ENCODE results near the gene NYAP2.

The NYAP2 gene

DNA sequence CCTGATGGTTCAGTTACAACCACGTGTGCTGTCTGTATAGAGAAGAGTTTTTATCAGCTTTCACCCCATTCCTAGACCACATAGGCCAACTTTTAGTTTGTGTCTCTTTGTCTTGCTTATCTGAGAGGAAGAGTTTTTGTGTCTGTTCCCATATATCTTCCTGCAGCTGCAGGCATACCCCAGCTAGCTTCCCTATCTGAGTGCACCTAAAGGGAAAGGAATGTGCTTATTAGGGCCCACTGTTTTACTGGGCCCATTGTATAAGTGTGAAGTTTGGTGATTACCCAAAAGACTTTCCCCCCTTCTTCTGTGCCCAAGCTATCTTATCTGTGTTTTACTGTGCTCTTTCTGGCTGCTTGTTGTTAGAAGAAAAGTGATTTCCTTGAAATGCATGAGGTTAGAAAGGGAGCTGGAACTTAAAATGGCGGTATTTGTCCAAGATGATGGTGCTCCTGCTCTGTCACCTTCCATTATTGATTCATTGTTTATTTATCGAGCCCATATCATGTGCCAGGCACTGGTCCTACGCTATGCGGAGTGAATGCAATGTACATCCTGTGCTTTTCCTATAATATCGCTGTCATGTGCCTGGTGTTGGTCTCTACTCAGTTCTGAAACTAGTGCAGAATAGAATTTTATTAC lies 57.2 kb downstream of the NYAP2 start:
- Histone ChIP-seq H3K9me3 (ENCODE audit: control insufficient read depth, insufficient read depth, low read length) (no peaks in the 10 kb centered on the region), H3K36me3 (ENCODE audit: insufficient read depth, low read length) (no peaks in the 10 kb centered on the region), H3K4me1 (ENCODE audit: insufficient read depth, low read length) (0 out of 2 replicates have a peak, but pooled peaks cover 6% of the 10 kb centered on the region), H3K9ac (ENCODE audit: low read depth, low read length) (no peak overlapping the region)

DNA sequence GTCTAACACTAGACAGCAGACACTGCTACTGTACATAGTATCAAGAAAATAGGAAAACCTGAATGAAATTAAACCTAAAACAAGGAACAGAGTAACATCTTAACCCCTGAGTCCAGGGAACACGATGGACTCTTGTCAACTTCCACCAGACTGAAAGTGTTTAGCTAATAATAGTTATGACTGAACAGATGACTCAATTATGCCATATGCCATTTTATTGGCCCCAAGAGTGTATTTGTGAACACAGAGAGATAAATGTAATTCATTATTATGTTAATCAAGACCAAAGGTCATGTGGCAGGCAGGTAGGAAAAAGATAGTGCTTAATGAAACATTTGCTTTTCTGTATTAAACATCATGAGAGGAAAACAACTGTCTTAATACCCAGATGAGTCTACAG lies 58.0 kb downstream of the NYAP2 start:
- Histone ChIP-seq H3K9me3 (ENCODE audit: control insufficient read depth, insufficient read depth, low read length) (no peaks in the 10 kb centered on the region), H3K36me3 (ENCODE audit: insufficient read depth, low read length) (no peaks in the 10 kb centered on the region), H3K9ac (ENCODE audit: low read depth, low read length) (no peak overlapping the region), H3K4me1 (ENCODE audit: insufficient read depth, low read length) (0 out of 2 replicates have a peak, but pooled peaks cover 6% of the 10 kb centered on the region)

DNA sequence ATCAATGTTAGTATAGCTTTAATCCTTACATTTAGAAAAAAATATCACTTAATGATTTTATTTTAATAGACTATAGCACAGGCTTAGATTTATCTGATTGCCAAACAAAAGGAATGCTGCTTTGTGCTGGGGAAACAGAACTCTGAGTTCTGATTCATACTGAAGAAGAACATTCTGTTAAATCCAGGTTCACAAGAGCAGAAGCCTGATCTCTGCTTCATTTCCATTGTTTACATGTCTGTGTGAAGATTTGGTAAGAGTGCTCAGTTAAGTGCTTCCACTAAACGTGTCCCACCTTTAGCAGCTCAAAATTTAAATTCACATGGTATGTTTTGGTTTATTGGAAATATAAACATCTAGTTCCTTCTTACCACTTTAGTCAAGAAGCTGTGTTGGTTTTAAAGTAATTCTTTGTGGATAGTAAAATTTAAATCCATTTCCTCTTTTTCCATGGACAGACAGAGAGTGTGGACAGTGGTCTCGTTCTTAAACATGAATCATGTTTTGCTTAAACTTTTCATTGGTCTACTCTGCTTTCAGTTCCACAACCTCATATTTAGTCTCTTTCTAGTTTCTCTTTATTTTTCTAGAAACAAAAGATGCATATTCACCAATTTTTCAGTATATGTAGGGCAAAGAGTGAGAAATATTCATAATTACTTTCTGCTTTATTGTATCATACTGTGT lies 59.1 kb downstream of the NYAP2 start:
- Histone ChIP-seq H3K4me1 (ENCODE audit: insufficient read depth, low read length) (0 out of 2 replicates have a peak, but pooled peaks cover 6% of the 10 kb centered on the region), H3K36me3 (ENCODE audit: insufficient read depth, low read length) (no peaks in the 10 kb centered on the region), H3K9ac (ENCODE audit: low read depth, low read length) (no peak overlapping the region), H3K9me3 (ENCODE audit: control insufficient read depth, insufficient read depth, low read length) (no peaks in the 10 kb centered on the region)

DNA sequence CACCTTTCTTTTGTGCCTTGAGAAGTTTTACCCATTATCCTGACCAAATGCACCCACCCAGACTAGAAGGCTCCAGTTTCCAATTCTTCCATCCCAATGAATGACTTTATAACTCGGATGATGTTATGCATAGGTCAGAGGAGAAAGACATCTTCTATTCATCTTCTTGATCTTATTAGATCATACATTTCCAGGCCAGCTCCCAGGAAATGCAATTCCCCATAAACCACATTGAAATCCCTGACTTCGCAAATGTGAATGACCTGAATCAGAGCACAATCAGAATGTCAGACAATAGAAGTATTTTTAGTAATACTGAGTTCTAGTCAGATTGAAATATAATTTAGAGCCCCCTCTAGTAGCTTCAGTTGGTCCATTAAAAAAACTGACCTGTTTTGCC lies 62.9 kb downstream of the NYAP2 start:
- no peak overlapping the region for H3K9ac ChIP-seq (ENCODE audit: low read depth, low read length)
- no peaks in the 10 kb centered on the region for H3K36me3 ChIP-seq (ENCODE audit: insufficient read depth, low read length)
- no peaks in the 10 kb centered on the region for H3K9me3 ChIP-seq (ENCODE audit: control insufficient read depth, insufficient read depth, low read length)
- H3K4me1 ChIP-seq (ENCODE audit: insufficient read depth, low read length), result peaks cover 8% of the 10 kb centered on the region; the same call in 1 of the 2 replicates

DNA sequence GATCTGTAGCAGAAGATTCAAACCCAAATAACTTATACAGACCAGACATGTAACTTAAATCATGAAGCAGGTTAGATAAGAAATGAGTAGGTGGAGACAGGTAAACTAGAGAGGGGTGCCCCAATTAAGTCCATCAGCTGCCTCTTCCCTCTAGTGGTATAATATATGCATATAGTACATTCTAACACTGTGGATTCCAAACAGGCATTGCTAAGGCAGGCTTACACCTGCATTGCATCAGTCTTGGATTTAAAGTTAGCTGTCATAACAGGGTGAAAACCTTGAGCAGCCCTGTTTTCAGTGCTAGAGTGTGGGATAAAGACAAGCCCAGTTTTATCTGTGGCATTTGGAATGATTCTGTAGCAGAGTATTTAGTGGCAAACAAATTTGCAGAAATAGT lies 63.4 kb downstream of the NYAP2 start:
- no peak overlapping the region for H3K9ac ChIP-seq (ENCODE audit: low read depth, low read length)
- no peaks in the 10 kb centered on the region for H3K9me3 ChIP-seq (ENCODE audit: control insufficient read depth, insufficient read depth, low read length)
- H3K4me1 ChIP-seq (ENCODE audit: insufficient read depth, low read length), result peaks cover 8% of the 10 kb centered on the region; the same call in 1 of the 2 replicates
- no peaks in the 10 kb centered on the region for H3K36me3 ChIP-seq (ENCODE audit: insufficient read depth, low read length)

DNA sequence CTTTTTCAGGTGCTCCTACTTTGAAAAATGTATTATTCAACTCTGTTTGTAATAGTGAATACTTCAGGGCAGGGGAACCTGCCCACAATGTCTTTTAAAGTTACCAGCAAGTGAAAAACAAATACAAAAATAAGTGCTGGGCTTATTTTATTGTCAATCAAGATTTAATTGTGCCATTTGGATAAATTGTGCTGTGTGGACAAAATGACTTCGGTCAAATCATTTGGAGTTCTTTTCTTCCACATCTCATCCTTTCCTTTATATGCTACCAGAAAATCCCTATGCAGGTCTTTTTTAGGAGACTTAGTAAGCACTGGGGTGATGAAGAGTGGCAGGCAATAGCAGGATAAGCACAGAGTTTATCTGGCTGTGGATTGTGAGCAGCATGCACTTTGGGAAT lies 63.9 kb downstream of the NYAP2 start:
- H3K36me3 ChIP-seq (ENCODE audit: insufficient read depth, low read length), result no peaks in the 10 kb centered on the region
- H3K9ac ChIP-seq (ENCODE audit: low read depth, low read length), result no peak overlapping the region
- no peaks in the 10 kb centered on the region for H3K9me3 ChIP-seq (ENCODE audit: control insufficient read depth, insufficient read depth, low read length)
- H3K4me1 ChIP-seq (ENCODE audit: insufficient read depth, low read length), result peaks cover 8% of the 10 kb centered on the region; the same call in 1 of the 2 replicates

DNA sequence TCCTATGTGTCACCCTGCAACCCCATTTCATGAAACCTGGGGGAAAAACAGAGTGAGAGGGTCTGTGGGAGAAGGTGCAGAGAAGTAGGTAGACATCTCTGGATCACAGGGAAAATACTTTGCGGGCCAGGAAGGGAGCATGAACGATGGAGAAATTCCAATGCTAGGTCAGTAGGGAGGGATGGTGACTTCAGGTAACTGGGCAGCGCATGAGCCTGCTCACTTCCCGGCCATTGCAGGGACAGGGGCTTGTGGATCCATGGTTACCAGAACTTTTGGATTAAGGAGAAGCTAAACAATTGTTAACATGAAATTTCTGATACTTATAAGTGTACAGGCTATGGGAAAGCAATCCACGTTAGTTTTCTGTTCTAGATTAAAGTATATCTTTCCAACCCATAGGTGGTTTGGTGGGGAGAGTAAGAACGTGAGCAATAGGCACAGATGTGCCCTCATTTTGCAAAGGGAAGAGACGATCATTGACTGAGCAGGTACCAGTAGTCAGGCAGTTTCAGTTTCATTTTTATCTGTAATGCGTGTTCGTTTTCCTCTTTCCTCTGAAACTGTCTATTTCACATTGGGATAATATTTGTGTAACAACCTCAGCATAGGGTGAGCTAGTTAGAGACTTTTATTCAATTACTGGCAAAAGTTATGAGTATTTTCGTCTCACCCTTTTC lies 65.0 kb downstream of the NYAP2 start:
- no peaks in the 10 kb centered on the region for H3K36me3 ChIP-seq (ENCODE audit: insufficient read depth, low read length)
- H3K9me3 ChIP-seq (ENCODE audit: control insufficient read depth, insufficient read depth, low read length), result no peaks in the 10 kb centered on the region
- H3K4me1 ChIP-seq (ENCODE audit: insufficient read depth, low read length), result peaks cover 8% of the 10 kb centered on the region; the same call in 1 of the 2 replicates
- H3K9ac ChIP-seq (ENCODE audit: low read depth, low read length), result no peak overlapping the region

DNA sequence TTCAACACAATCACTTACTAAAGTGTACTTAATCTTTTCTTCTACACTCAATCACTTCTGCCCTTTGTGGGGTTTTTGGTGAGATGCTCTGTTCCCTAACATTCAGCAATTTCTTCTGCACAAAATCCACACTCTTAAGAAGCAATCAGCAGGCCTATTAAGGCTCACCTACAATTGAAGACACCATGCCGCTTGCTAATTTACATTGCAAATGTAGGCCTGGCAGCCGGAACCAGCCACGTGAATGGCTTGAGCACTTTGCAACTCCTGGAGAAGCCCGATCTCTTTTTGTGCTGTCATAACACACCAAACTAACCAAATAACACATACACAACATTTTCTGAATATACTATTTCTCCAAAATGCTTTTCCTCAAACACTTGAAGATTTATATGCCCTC lies 66.3 kb downstream of the NYAP2 start:
- H3K36me3 ChIP-seq (ENCODE audit: insufficient read depth, low read length), result no peaks in the 10 kb centered on the region
- no peaks in the 10 kb centered on the region for H3K9me3 ChIP-seq (ENCODE audit: control insufficient read depth, insufficient read depth, low read length)
- peaks cover 8% of the 10 kb centered on the region; the same call in 1 of the 2 replicates for H3K4me1 ChIP-seq (ENCODE audit: insufficient read depth, low read length)
- H3K9ac ChIP-seq (ENCODE audit: low read depth, low read length), result no peak overlapping the region

DNA sequence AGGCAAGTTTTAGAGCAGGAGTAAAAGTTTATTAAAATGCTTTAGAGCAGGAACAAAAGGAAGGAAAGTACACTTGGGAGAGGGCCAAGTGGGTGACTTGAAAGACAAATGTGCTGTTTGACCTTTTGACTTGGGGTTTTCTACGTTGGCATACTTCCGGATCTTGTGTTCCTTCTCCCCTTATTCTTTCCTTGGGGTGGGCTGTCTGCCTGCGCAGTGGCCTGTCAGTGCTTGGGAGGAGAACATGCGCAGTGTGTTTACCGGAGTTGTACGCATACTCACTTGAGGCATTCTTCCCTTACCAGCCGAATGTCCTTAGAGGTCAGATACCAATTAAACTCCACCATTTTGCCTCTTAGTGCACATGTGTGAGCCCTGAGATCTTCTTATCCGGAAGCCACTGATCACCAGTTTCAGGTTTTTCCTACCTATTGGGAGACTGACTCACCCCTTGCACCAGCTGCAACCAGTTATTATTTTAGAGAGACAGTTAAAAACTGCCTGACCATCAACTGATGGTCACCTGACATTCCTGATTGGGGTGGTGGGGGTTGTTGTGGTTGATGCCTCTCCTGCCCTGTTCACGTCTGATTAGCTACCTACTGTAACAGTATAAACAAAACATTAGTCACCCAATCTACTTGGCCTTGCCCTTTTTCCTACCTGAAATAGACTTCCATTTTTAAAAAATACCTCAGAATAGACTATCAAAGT lies 67.5 kb downstream of the NYAP2 start:
- H3K36me3 ChIP-seq (ENCODE audit: insufficient read depth, low read length), result no peaks in the 10 kb centered on the region
- H3K4me1 ChIP-seq (ENCODE audit: insufficient read depth, low read length), result peaks cover 8% of the 10 kb centered on the region; the same call in 1 of the 2 replicates
- no peaks in the 10 kb centered on the region for H3K9me3 ChIP-seq (ENCODE audit: control insufficient read depth, insufficient read depth, low read length)
- no peak overlapping the region for H3K9ac ChIP-seq (ENCODE audit: low read depth, low read length)

DNA sequence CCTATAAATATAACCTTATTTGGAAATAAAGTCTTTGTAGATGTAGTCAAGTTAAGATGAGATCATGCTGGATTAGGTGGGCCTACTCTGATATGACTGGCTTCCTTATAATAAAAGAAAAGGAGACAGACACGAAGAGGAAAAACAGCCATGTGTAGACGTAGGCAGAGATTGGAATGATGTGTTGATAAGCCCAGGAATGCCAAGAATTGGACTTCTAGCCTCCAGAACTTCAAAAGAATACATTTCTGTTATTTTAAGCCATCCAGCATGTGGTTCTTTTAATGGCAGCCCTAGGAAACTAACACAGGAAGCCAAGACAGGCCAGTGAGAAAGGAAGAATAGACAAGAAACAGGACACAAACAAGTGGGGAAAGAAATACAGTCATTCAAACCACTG lies 68.6 kb downstream of the NYAP2 start:
- Histone ChIP-seq H3K4me1 (ENCODE audit: insufficient read depth, low read length) (peaks cover 8% of the 10 kb centered on the region; the same call in 1 of the 2 replicates), H3K9ac (ENCODE audit: low read depth, low read length) (no peak overlapping the region), H3K9me3 (ENCODE audit: control insufficient read depth, insufficient read depth, low read length) (no peaks in the 10 kb centered on the region)

DNA sequence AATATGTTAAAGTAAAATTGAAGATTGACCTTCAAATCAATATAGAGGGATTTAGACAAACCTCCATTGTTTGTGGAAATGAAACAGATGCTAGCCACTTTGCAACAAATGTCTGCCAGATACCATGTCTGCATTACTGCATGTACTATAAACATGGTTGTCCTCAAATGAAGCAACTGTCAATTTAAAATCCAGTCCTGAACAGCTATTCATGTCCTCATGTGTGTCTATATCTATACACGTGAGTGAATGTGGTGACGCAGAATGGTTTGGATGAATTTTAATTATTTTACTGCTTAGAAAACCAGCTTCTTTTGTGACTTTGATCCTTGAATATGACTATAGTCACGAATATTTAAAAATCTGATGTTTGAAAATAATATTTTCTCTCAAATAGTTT lies 71.5 kb downstream of the NYAP2 start:
- H3K9me3 ChIP-seq (ENCODE audit: control insufficient read depth, insufficient read depth, low read length), result no peaks in the 10 kb centered on the region
- peaks cover 8% of the 10 kb centered on the region; the same call in 1 of the 2 replicates for H3K4me1 ChIP-seq (ENCODE audit: insufficient read depth, low read length)
- H3K9ac ChIP-seq (ENCODE audit: low read depth, low read length), result no peak overlapping the region
- H3K36me3 ChIP-seq (ENCODE audit: insufficient read depth, low read length), result no peaks in the 10 kb centered on the region

More for the DNA sequence above, 68.6 kb downstream of the NYAP2 start:
- H3K36me3 ChIP-seq (ENCODE audit: insufficient read depth, low read length), result no peaks in the 10 kb centered on the region

DNA sequence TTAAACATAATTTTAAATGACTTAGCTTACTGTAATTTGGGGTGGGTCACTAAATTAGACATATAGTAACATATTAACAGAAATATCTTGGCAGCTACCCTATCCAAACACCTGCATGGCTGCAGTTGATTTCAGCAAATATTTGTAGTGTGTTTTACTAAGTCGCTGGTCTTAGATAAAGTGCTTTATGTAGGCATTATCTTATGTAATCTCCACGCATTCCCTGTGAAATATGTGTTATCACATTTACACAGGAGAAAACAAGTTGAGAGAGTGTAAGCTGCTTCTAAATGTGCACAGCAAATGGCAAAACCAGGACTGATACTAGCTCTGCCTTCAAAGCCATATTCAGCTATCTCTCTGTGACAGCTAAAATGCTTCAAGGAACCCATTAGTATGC lies 72.0 kb downstream of the NYAP2 start:
- no peaks in the 10 kb centered on the region for H3K36me3 ChIP-seq (ENCODE audit: insufficient read depth, low read length)
- H3K9me3 ChIP-seq (ENCODE audit: control insufficient read depth, insufficient read depth, low read length), result no peaks in the 10 kb centered on the region
- no peak overlapping the region for H3K9ac ChIP-seq (ENCODE audit: low read depth, low read length)
- peaks cover 6% of the 10 kb centered on the region; the same call in 1 of the 2 replicates for H3K4me1 ChIP-seq (ENCODE audit: insufficient read depth, low read length)

DNA sequence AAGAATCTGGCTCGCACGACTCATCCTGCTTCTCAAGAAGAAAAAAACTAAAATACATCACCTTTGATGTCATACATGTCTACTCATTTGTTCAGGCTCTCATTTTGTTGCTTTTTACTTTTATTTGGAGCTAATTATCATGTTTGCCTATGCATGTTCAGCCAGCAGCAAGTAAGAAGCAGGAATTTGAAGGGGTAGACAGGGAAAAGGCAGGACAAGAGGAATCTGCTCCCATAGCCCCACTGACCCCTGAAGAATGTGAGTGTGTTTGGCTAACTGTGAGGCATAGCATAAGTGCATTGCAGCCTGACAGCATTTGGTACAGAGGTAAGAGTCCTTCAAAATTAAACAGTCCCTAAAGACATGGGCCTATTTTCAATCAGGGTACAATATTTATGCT lies 72.7 kb downstream of the NYAP2 start:
- H3K9me3 ChIP-seq (ENCODE audit: control insufficient read depth, insufficient read depth, low read length), result no peaks in the 10 kb centered on the region
- H3K4me1 ChIP-seq (ENCODE audit: insufficient read depth, low read length), result 0 out of 2 replicates have a peak, but pooled peaks cover under 1% of the 10 kb centered on the region
- H3K36me3 ChIP-seq (ENCODE audit: insufficient read depth, low read length), result no peaks in the 10 kb centered on the region
- H3K9ac ChIP-seq (ENCODE audit: low read depth, low read length), result no peak overlapping the region

DNA sequence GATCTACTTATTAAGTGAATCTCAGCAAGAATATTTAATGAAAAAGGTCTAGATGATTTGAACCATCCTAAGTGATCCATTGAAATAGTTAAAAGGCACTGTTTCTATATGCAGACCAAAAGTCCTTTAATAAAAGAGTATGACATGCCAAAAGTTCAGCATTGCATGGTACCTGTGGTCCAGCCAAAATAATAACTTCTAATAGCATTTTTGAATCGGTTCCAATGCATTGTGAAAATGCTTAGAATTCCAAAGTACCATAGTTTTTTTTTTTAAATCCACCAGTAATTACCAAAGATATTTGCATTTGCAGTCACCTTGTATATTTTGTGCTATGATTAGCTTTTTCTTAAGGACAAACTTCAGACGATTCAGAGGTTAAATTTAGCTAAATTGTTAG lies 79.9 kb downstream of the NYAP2 start:
- Histone ChIP-seq H3K4me1 (ENCODE audit: insufficient read depth, low read length) (no peaks in the 10 kb centered on the region), H3K9ac (ENCODE audit: low read depth, low read length) (no peak overlapping the region), H3K36me3 (ENCODE audit: insufficient read depth, low read length) (no peaks in the 10 kb centered on the region), H3K9me3 (ENCODE audit: control insufficient read depth, insufficient read depth, low read length) (no peaks in the 10 kb centered on the region)
